ENCODE results near the gene ASB5.
A peak's percentile ranks its signal among the peaks of the same experiment; 100 is the strongest.

Gene ASB5

DNA sequence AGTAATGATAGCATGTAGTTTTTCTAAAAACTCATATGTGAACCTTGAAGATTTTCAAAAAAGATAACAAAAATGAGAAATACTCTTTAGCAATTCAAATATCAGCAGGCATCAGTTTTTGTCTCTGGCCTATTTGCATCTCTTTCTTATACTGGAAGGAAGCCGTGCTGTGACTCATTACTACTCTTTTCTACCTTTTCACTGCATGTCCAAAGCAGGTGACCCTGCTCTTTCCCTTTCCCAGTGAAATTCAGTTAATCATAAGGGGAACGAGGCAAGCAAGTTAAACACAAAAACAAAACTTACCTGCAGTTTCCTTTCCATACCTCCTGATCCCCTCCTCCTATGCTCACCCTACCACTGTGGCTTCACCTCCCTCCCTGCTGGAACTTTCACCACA is 83.0 kb downstream of the ASB5 start:
- POLR2A ChIA-PET = no interaction called here
- no peak overlapping the region for H3K4me3 ChIP-seq (ENCODE audit: low read depth, low read length)
- CTCF ChIA-PET = no interaction called here
- no peak for DNase-seq (ENCODE audit: low read depth, low spot score)
- TF ChIP-seq CTCF (IDR thresholded peaks at IDR 0.05; ENCODE audit: insufficient read depth, low read length, missing control alignments) = no peak

DNA sequence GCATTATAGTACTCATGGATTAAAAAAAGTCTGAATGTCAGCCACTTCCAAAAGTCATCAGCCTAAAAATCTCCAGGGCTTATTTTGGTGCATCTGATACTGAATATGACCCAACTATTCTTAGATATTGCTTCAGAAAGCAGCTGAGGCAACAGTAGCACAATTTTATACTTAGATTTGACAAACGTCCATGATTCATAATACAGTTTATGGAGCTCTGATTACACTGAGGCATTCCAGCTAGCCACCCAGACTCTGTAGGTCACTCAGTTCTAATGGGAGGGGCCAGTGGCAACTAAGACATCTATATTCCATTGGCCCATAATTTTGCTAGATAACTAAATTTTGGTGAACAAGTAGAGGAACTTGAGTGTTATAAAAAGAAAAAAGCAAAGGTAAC is 84.0 kb downstream of the ASB5 start:
- peak; percentile 61 for DNase-seq (ENCODE audit: low read depth, low spot score)
- ChIA-PET POLR2A (interaction anchor here (0.6 kb wide), 1 partner anchor 135 kb away, joined by 3 read pairs; no protein-coding TSS in a partner anchor), CTCF (no interaction called here)
- no peak overlapping the region for H3K4me3 ChIP-seq (ENCODE audit: low read depth, low read length)
- TF ChIP-seq CTCF (IDR thresholded peaks at IDR 0.05; ENCODE audit: insufficient read depth, low read length, missing control alignments) = no peak
